Panc1 (cell line): ENCODE measurements around the gene ENDOV. TPM values are rescaled to one million over a fixed set of nuclear protein-coding genes. Genes with fewer than 3 reads are reported as not detected.

Source experiments
- ATAC-seq: fragments of 200-7000 bp; cut with Tn5 transposase; 2 replicates; pipeline ENCODE4 v1.9.1; 2020; ENCODE audit warnings: mild to moderate bottlenecking, moderate library complexity
- BruUV-seq: library from RNA; stranded (reverse); fragments of 400-500 nt; replicated peaks from 2 replicates; lab custom pipeline; 2021; lab: Mats Ljungman, UMichigan
- CTCF ChIA-PET: fragments of 300-600 bp; sonication (Branson Sonifier 250); formaldehyde crosslinking; loops from one replicate; lab custom pipeline; 2022; ENCODE audit warnings: antibody characterized with exemption; lab: Charles Lee
- POLR2A ChIA-PET: fragments of 300-600 bp; sonication (Branson Sonifier 250); formaldehyde crosslinking; loops from one replicate; lab custom pipeline; 2022; ENCODE audit warnings: antibody characterized with exemption; lab: Charles Lee
- DNase-seq: peaks from one replicate; pipeline ENCODE4 v3.0.0-alpha.2; 2010; ENCODE audit warnings: low read depth, low spot score
- H3K27ac ChIP-seq: 2 replicates; pipeline ENCODE4 v1.5.1; 2011; ENCODE audit warnings: mild to moderate bottlenecking, low read length, inconsistent platforms
- H3K27me3 ChIP-seq: fragments of 200-500 bp; sonication (Bioruptor generic); 2 replicates; pipeline ENCODE4 v1.6.0; 2014; ENCODE audit warnings: low read length, inconsistent platforms; ENCODE audit not compliant: control insufficient read depth, insufficient read depth
- H3K36me3 ChIP-seq: fragments of 200-500 bp; sonication (Bioruptor generic); 2 replicates; pipeline ENCODE4 v1.5.1; 2014; ENCODE audit warnings: inconsistent platforms, mild to moderate bottlenecking, low read length, moderate library complexity; ENCODE audit not compliant: control insufficient read depth, insufficient read depth
- H3K4me1 ChIP-seq: 2 replicates; pipeline ENCODE4 v1.5.1; 2011; ENCODE audit warnings: inconsistent platforms, mild to moderate bottlenecking, low read length, moderate library complexity; ENCODE audit not compliant: control insufficient read depth, insufficient read depth
- H3K4me3 ChIP-seq, 2 experiments: 2 replicates each; pipeline ENCODE4 v1.5.1; 2011 to 2012; ENCODE audit warnings: low read depth in 2 of 2, low read length in 2 of 2, mild to moderate bottlenecking in 2 of 2, inconsistent platforms in 1 of 2, moderate library complexity in 1 of 2
- H3K9me3 ChIP-seq: fragments of 200-500 bp; sonication (Bioruptor generic); 2 replicates; pipeline ENCODE4 v1.5.1; 2014; ENCODE audit warnings: low read depth, mild to moderate bottlenecking, inconsistent platforms, low read length, moderate library complexity; ENCODE audit not compliant: control insufficient read depth, insufficient read depth
- POLR2AphosphoS5 ChIP-seq: IDR thresholded peaks from 2 replicates; pipeline ENCODE4 v1.6.1; 2012; ENCODE audit warnings: mild to moderate bottlenecking, low read depth, low read length, moderate library complexity
- SIN3A ChIP-seq: IDR thresholded peaks from 2 replicates; pipeline ENCODE4 v1.6.1; 2012; ENCODE audit warnings: low read depth, mild to moderate bottlenecking, low read length, moderate library complexity, borderline replicate concordance; ENCODE audit not compliant: insufficient read depth
- TCF7L2 ChIP-seq: IDR thresholded peaks from 2 replicates; pipeline ENCODE4 v1.6.1; 2011; ENCODE audit warnings: mild to moderate bottlenecking, low read depth, low read length, inconsistent platforms
- in situ Hi-C: cut with HindIII; loops from 2 replicates; pipeline ENCODE4 v1.10.0; 2016; ENCODE audit warnings: low sequenced_read_pairs, low pct_unique_long_range_greater_than_20kb
- intact Hi-C: fragments of 100-400 bp; cut with micrococcal nuclease; formaldehyde crosslinking; loops from one replicate; pipeline ENCODE4 v1.10.0; 2022; ENCODE audit not compliant: unreplicated experiment
- total RNA-seq: library from RNA; stranded (reverse); gene quantifications from one replicate; pipeline ENCODE4 v1.2.1, GENCODE V29; 2021; ENCODE audit not compliant: unreplicated experiment
- TF ChIP-seq, protein P1 (sequence below): fragments of 450-650 bp; IDR thresholded peaks from 2 replicates; pipeline ENCODE4 v1.5.1; 2017; ENCODE audit warnings: mild to moderate bottlenecking
- TF ChIP-seq, protein P2 (sequence below), 2 experiments: IDR thresholded peaks; 2 replicates each; pipeline ENCODE4 v1.6.1; 2011 to 2012; ENCODE audit warnings: low read depth in 2 of 2, control low read depth in 1 of 2, low read length in 1 of 2, mild to moderate bottlenecking in 1 of 2, moderate library complexity in 1 of 2; ENCODE audit not compliant: insufficient read depth in 1 of 2

ENDOV gene
- total RNA-seq, 1 experiment from 2014 or later: 37.1 TPM

DNA sequence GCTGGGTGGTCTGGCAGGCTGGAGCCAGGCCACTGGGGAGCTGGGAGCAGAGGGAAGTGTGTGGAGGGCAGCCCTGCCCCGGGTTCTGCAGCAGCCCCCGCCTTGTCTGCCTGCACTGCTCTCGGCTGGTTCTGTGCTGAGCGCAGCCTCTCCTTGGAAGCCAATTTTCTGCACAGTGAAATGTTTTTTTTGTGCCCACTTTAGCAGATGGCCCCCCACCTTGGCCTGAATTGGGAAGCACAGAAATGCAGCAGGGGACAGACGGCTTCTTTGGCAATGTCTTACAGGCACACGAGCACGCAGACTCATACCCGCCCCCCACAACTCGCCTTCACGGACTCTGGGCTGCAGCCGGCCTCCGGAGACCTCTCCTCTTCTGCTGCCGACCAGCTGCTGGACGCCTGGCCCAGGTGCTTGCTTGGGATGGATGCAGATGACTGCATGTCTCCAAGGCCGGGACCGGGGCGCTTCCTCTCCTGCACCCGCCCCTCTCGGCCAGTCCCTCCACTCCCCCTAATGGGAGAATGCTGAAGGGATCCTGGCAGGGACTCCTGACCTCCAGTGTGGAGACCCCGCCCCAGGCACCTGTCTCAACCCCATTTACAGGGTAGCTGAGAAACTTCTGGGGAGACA, 46.7 kb downstream of the ENDOV start:
- no peak overlapping the region for H3K4me3 ChIP-seq
- no peaks in the 10 kb centered on the region for H3K27me3 ChIP-seq
- in situ Hi-C loops (no loop called here), intact Hi-C loops (no loop called here)
- H3K4me1 ChIP-seq: peaks cover 2% of the 10 kb centered on the region; the same call in 1 of the 2 replicates
- H3K36me3 ChIP-seq: no peaks in the 10 kb centered on the region
- TF ChIP-seq SIN3A: no peak
- ATAC-seq (no peak), DNase-seq (no peak)
- no TSS peak for BruUV-seq
- no peaks in the 10 kb centered on the region for H3K9me3 ChIP-seq
- ChIA-PET CTCF (no interaction called here), POLR2A (no interaction called here)
- no peak overlapping the region for H3K27ac ChIP-seq

DNA sequence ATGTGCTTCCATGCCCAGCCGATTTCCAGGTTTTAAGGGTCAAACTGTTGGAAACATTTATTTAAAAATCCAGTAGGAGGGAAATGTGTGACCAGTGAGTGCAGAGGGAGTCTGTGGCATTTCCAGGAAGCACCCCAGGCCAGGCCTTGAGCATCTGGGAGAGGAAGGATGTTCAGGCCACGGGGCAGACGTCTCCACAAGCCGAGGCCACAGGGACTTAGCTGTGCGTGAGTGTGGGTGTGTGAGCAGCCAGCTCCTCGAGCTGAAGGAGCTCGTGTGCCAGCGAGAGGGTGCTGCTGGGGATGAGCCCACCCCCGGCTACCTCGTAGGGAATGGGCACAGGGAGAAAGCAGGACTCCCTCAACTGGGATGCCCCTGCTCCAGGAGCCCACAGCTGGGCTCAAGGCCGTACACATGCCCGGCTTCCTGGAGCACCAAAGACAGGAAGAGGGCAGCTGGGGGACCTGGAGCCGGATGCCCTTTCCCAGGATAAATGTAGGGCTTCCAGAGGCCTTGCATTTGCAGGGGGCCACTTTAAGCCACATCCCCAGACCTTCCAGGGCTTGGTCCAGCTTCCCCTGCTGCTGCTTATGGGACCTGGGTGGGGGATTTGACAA, 48.9 kb downstream of the ENDOV start:
- ATAC-seq: no peak
- BruUV-seq: no TSS peak
- Histone ChIP-seq H3K27me3 (peaks cover 7% of the 10 kb centered on the region; the same call in 1 of the 2 replicates), H3K4me1 (no peaks in the 10 kb centered on the region), H3K4me3 (no peak overlapping the region), H3K27ac (no peak overlapping the region), H3K36me3 (no peaks in the 10 kb centered on the region), H3K9me3 (no peaks in the 10 kb centered on the region)
- POLR2A ChIA-PET: interaction anchor here (1.0 kb wide), 1 partner anchor 9 kb away, joined by 4 read pairs; no protein-coding TSS in a partner anchor
- in situ Hi-C loops: no loop called here
- DNase-seq: no peak
- CTCF ChIA-PET: no interaction called here
- intact Hi-C loops: no loop called here
- TF ChIP-seq SIN3A: no peak
- TF ChIP-seq POLR2AphosphoS5: no peak
- TF ChIP-seq, protein P1, sequence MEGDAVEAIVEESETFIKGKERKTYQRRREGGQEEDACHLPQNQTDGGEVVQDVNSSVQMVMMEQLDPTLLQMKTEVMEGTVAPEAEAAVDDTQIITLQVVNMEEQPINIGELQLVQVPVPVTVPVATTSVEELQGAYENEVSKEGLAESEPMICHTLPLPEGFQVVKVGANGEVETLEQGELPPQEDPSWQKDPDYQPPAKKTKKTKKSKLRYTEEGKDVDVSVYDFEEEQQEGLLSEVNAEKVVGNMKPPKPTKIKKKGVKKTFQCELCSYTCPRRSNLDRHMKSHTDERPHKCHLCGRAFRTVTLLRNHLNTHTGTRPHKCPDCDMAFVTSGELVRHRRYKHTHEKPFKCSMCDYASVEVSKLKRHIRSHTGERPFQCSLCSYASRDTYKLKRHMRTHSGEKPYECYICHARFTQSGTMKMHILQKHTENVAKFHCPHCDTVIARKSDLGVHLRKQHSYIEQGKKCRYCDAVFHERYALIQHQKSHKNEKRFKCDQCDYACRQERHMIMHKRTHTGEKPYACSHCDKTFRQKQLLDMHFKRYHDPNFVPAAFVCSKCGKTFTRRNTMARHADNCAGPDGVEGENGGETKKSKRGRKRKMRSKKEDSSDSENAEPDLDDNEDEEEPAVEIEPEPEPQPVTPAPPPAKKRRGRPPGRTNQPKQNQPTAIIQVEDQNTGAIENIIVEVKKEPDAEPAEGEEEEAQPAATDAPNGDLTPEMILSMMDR: no peak
- TF ChIP-seq, protein P2, sequence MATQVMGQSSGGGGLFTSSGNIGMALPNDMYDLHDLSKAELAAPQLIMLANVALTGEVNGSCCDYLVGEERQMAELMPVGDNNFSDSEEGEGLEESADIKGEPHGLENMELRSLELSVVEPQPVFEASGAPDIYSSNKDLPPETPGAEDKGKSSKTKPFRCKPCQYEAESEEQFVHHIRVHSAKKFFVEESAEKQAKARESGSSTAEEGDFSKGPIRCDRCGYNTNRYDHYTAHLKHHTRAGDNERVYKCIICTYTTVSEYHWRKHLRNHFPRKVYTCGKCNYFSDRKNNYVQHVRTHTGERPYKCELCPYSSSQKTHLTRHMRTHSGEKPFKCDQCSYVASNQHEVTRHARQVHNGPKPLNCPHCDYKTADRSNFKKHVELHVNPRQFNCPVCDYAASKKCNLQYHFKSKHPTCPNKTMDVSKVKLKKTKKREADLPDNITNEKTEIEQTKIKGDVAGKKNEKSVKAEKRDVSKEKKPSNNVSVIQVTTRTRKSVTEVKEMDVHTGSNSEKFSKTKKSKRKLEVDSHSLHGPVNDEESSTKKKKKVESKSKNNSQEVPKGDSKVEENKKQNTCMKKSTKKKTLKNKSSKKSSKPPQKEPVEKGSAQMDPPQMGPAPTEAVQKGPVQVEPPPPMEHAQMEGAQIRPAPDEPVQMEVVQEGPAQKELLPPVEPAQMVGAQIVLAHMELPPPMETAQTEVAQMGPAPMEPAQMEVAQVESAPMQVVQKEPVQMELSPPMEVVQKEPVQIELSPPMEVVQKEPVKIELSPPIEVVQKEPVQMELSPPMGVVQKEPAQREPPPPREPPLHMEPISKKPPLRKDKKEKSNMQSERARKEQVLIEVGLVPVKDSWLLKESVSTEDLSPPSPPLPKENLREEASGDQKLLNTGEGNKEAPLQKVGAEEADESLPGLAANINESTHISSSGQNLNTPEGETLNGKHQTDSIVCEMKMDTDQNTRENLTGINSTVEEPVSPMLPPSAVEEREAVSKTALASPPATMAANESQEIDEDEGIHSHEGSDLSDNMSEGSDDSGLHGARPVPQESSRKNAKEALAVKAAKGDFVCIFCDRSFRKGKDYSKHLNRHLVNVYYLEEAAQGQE (IDR thresholded peaks at IDR 0.05; ENCODE audit: insufficient read depth in 1 of 2, low read depth in 2 of 2, low read length in 1 of 2): no peak
- TF ChIP-seq TCF7L2: no peak

DNA sequence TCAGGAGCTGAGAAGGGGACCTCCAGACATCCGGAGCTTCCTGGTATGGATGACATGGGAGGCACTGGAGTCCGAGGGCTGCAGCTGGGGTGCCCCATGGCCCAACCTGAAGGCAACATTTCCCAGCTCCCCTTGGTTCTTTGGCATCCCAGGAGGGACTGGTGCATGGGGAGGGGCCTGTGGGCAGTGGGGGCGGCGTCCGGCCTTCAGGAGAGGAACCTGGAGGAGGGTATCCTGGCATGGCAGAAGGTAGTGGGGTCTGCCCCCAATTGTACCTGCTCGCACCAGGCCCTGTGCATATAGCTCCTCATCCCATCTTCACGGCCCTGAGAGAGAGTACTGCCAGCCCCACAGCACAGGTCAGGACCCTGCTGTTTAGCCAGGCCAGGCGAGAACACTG, 49.5 kb downstream of the ENDOV start:
- intact Hi-C loops (no loop called here), in situ Hi-C loops (no loop called here)
- no peaks in the 10 kb centered on the region for H3K36me3 ChIP-seq
- TF ChIP-seq, protein P1: no peak
- TF ChIP-seq SIN3A: no peak
- DNase-seq: no peak
- CTCF ChIA-PET: no interaction called here
- no peaks in the 10 kb centered on the region for H3K9me3 ChIP-seq
- no peaks in the 10 kb centered on the region for H3K4me1 ChIP-seq
- no peak overlapping the region for H3K27ac ChIP-seq
- no peak for ATAC-seq
- POLR2A ChIA-PET: interaction anchor here (1.0 kb wide), 1 partner anchor 10 kb away, joined by 4 read pairs; no protein-coding TSS in a partner anchor
- peaks cover 7% of the 10 kb centered on the region; the same call in 1 of the 2 replicates for H3K27me3 ChIP-seq
- no peak overlapping the region for H3K4me3 ChIP-seq
- BruUV-seq: no TSS peak
